Esophagus muscularis mucosa (tissue), 4 donors: ENCODE results near the gene SIGLEC1. TPM values are rescaled to one million over a fixed set of nuclear protein-coding genes. Genes with fewer than 3 reads are reported as not detected.

Experiments used
- DNase-seq: peaks from one replicate; pipeline ENCODE4 v3.0.0-alpha.2; 2017; ENCODE audit errors: extremely low spot score
- H3K27ac ChIP-seq, 4 donors: fragments of 200-600 bp; sonication (generic); replicated peaks in 1 of 4; 1 replicate in 3 of 4; 2 replicates in 1 of 4; pipeline ENCODE4 v1.5.1; 2016 to 2019; ENCODE audit warnings: mild to moderate bottlenecking in 1 of 4
- H3K27me3 ChIP-seq, 4 donors: fragments of 200-600 bp; sonication (generic); one replicate each; pipeline versions ENCODE4 v1.5.1 to v1.6.0; 2016 to 2019
- H3K36me3 ChIP-seq, 4 donors: fragments of 200-600 bp; sonication (generic); one replicate each; pipeline ENCODE4 v1.5.1; 2016 to 2019
- H3K4me1 ChIP-seq, 4 donors: fragments of 200-600 bp; sonication (generic); one replicate each; pipeline ENCODE4 v1.5.1; 2016 to 2019
- H3K4me3 ChIP-seq, 4 donors: fragments of 200-600 bp; sonication (generic); 1 replicate in 2 of 4; 2 replicates in 2 of 4; pipeline ENCODE4 v1.5.1; 2016 to 2019; ENCODE audit warnings: mild to moderate bottlenecking in 4 of 4, moderate library complexity in 1 of 4
- H3K9me3 ChIP-seq, 4 donors: fragments of 200-600 bp; sonication (generic); 1 replicate in 3 of 4; 2 replicates in 1 of 4; pipeline ENCODE4 v1.5.1; 2016 to 2019
- CTCF ChIP-seq, 3 experiments: fragments of 200-600 bp in 2 of 3; fragments of 450-650 bp in 1 of 3; sonication (generic) in 2 of 3; IDR thresholded peaks; one replicate each; pipeline ENCODE4 v1.5.1; 2017 to 2019; ENCODE audit warnings: antibody characterized with exemption in 3 of 3, mild to moderate bottlenecking in 2 of 3, moderate library complexity in 1 of 3
- EP300 ChIP-seq: sonication (generic); formaldehyde crosslinking; IDR thresholded peaks from one replicate; pipeline ENCODE4 v1.6.1; 2017; ENCODE audit warnings: antibody characterized with exemption
- POLR2A ChIP-seq: fragments of 450-650 bp; IDR thresholded peaks from one replicate; pipeline ENCODE4 v1.6.1; 2017; ENCODE audit warnings: antibody characterized with exemption, moderate library complexity, mild to moderate bottlenecking, low read depth
- POLR2AphosphoS5 ChIP-seq, 2 donors: sonication (generic); formaldehyde crosslinking; IDR thresholded peaks; one replicate each; pipeline ENCODE4 v1.6.1; 2017; ENCODE audit warnings: antibody characterized with exemption in 2 of 2
- WGBS: methylation state at CpG from one replicate; pipeline ENCODE4 v1.1.5; 2018; 5-methylcytosine and 5-hydroxymethylcytosine counted together
- intact Hi-C: fragments of 100-400 bp; cut with DNase I; formaldehyde crosslinking; loops from one replicate; pipeline ENCODE4 v1.15.1; 2023
- total RNA-seq, 4 donors: library from RNA; depleted of rRNA; stranded (reverse); fragments of >200 nt; gene quantifications; one replicate each; pipeline versions ENCODE4 v1.1.0 to v1.2.1, GENCODE V29; 2016

The SIGLEC1 gene
- total RNA-seq, 4 donors from 2014 or later: 13.1 to 18.7 (median 13.8) TPM

- no peaks in the 10 kb centered on the region for H3K9me3 ChIP-seq
- peaks cover 0 to 58% (median 3%) of the 10 kb centered on the region in 4 donors for H3K27me3 ChIP-seq
- no peak for DNase-seq
- TF ChIP-seq POLR2AphosphoS5 (IDR thresholded peaks at IDR 0.05) (no peak), POLR2A (no peak), EP300 (no peak), CTCF (IDR thresholded peaks at IDR 0.05) (no peak)
- intact Hi-C loops: no loop called here
- WGBS: 80% methylated on average over 4 of the region's 8 CpGs
- no peaks in the 10 kb centered on the region for H3K36me3 ChIP-seq
- peak overlapping the region in 1 of 4 donors; percentile 30 for H3K27ac ChIP-seq
- no peak overlapping the region for H3K4me3 ChIP-seq
- H3K4me1 ChIP-seq: peaks cover 44 to 56% (median 47%) of the 10 kb centered on the region in 4 donors
Observed at GRCh38 chr20:3729811-3730540, 17.6 kb upstream of the SIGLEC1 start.

- DNase-seq: no peak
- intact Hi-C loops: no loop called here
- Histone ChIP-seq H3K27ac (no peak overlapping the region), H3K36me3 (no peaks in the 10 kb centered on the region), H3K27me3 (peaks cover 0 to 58% (median 3%) of the 10 kb centered on the region in 4 donors), H3K4me1 (peaks cover 40 to 53% (median 44%) of the 10 kb centered on the region in 4 donors), H3K4me3 (no peak overlapping the region), H3K9me3 (no peaks in the 10 kb centered on the region)
- 90% methylated on average over 5 of the region's 6 CpGs for WGBS
- no peak for TF ChIP-seq POLR2AphosphoS5 (IDR thresholded peaks at IDR 0.05)
- no peak for TF ChIP-seq CTCF (IDR thresholded peaks at IDR 0.05)
- no peak for TF ChIP-seq POLR2A
- no peak for TF ChIP-seq EP300
Observed at GRCh38 chr20:3729378-3729777, 17.0 kb upstream of the SIGLEC1 start.

GRCh38 chr20:3728876-3729275 lies 16.5 kb upstream of the SIGLEC1 start:
- 90% methylated on average over 2 of the region's 3 CpGs for WGBS
- TF ChIP-seq EP300: no peak
- no peak for TF ChIP-seq POLR2A
- TF ChIP-seq POLR2AphosphoS5 (IDR thresholded peaks at IDR 0.05): no peak
- no peak for TF ChIP-seq CTCF (IDR thresholded peaks at IDR 0.05)
- H3K27ac ChIP-seq: no peak overlapping the region
- no peak overlapping the region for H3K4me3 ChIP-seq
- intact Hi-C loops: no loop called here
- peaks cover 35 to 48% (median 40%) of the 10 kb centered on the region in 4 donors for H3K4me1 ChIP-seq
- no peaks in the 10 kb centered on the region for H3K9me3 ChIP-seq
- H3K27me3 ChIP-seq: peaks cover 0 to 56% (median 3%) of the 10 kb centered on the region in 4 donors
- no peak for DNase-seq
- no peaks in the 10 kb centered on the region for H3K36me3 ChIP-seq

GRCh38 chr20:3728354-3728753 lies 16.0 kb upstream of the SIGLEC1 start:
- Histone ChIP-seq H3K36me3 (no peaks in the 10 kb centered on the region), H3K4me3 (no peak overlapping the region), H3K4me1 (peaks cover 33 to 43% (median 38%) of the 10 kb centered on the region in 4 donors), H3K27ac (peak overlapping the region in 2 of 4 donors; percentile 0 to 63), H3K27me3 (peaks cover 0 to 51% (median 3%) of the 10 kb centered on the region in 4 donors), H3K9me3 (no peaks in the 10 kb centered on the region)
- TF ChIP-seq EP300 (no peak), CTCF (IDR thresholded peaks at IDR 0.05) (no peak), POLR2AphosphoS5 (IDR thresholded peaks at IDR 0.05) (no peak), POLR2A (no peak)
- DNase-seq: no peak
- intact Hi-C loops: no loop called here
- 86% methylated on average over 5 of the region's 5 CpGs for WGBS
